Suprapubic skin (tissue), 4 donors: ENCODE data around the gene ATP6V1F. TPM values are rescaled to one million over a fixed set of nuclear protein-coding genes. Genes with fewer than 3 reads are reported as not detected.

ENCODE experiments used
- DNase-seq, 2 donors: peaks; one replicate each; pipeline ENCODE4 v3.0.0-alpha.2; 2019; ENCODE audit warnings: low spot score in 2 of 2
- H3K27ac ChIP-seq: fragments of 200-600 bp; sonication (generic); one replicate; pipeline ENCODE4 v1.5.1; 2019
- H3K27me3 ChIP-seq: fragments of 200-600 bp; sonication (generic); one replicate; pipeline ENCODE4 v1.5.1; 2019
- H3K36me3 ChIP-seq: fragments of 200-600 bp; sonication (generic); one replicate; pipeline ENCODE4 v1.5.1; 2019
- H3K4me1 ChIP-seq: fragments of 200-600 bp; sonication (generic); one replicate; pipeline ENCODE4 v1.5.1; 2019
- H3K4me3 ChIP-seq: fragments of 200-600 bp; sonication (generic); one replicate; pipeline ENCODE4 v1.5.1; 2019; ENCODE audit warnings: mild to moderate bottlenecking
- H3K9me3 ChIP-seq: fragments of 200-600 bp; sonication (generic); one replicate; pipeline ENCODE4 v1.5.1; 2019
- EP300 ChIP-seq: sonication (generic); formaldehyde crosslinking; IDR thresholded peaks from one replicate; pipeline ENCODE4 v1.6.1; 2017; ENCODE audit warnings: antibody characterized with exemption
- POLR2A ChIP-seq, 2 donors: fragments of 450-650 bp; IDR thresholded peaks; one replicate each; pipeline ENCODE4 v1.6.1; 2017; ENCODE audit warnings: antibody characterized with exemption in 2 of 2, mild to moderate bottlenecking in 2 of 2, moderate library complexity in 2 of 2
- POLR2AphosphoS5 ChIP-seq, 3 donors: sonication (generic); formaldehyde crosslinking; IDR thresholded peaks; one replicate each; pipeline ENCODE4 v1.6.1; 2017; ENCODE audit warnings: antibody characterized with exemption in 3 of 3
- WGBS: methylation state at CpG from one replicate; pipeline ENCODE4 v1.1.5; 2018; 5-methylcytosine and 5-hydroxymethylcytosine counted together
- total RNA-seq, 4 donors: library from RNA; depleted of rRNA; stranded (reverse); fragments of >200 nt; gene quantifications; one replicate each; pipeline ENCODE4 v1.1.0, GENCODE V29; 2016
- TF ChIP-seq, protein P1 (sequence below), 2 donors: fragments of 200-600 bp in 1 of 2; fragments of 450-650 bp in 1 of 2; sonication (generic) in 1 of 2; IDR thresholded peaks; one replicate each; pipeline ENCODE4 v1.5.1; 2016 to 2019; ENCODE audit warnings: antibody characterized with exemption in 2 of 2, mild to moderate bottlenecking in 1 of 2, moderate library complexity in 1 of 2

ATP6V1F gene
- total RNA-seq, 4 donors from 2014 or later: 78.4 to 165 (median 148) TPM

DNA sequence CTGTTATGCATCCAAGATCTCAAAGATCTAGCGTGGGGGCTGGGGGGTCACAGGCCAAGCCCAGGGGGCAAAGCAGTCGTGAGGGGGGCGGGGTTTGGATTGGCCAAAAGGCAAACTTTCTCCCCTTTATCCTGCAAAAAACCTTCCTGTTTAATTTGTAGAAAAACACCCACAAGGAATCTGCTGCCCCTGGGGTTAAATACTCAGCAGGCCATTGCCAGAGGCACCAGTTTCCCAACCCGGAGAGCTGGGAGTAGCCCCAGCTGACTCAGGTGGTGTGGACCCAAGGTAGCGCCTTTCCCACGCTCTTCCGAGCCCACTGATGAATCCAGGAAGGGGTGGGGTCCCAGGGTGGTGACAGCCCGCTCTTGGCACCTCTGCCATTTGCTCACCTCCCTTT is 26.5 kb downstream of the ATP6V1F start:
- no peak overlapping the region for H3K4me3 ChIP-seq
- H3K4me1 ChIP-seq: peaks cover 19% of the 10 kb centered on the region
- no peaks in the 10 kb centered on the region for H3K36me3 ChIP-seq
- DNase-seq: peak in 1 of 2 donors; percentile 34
- TF ChIP-seq EP300: no peak
- TF ChIP-seq, protein P1, sequence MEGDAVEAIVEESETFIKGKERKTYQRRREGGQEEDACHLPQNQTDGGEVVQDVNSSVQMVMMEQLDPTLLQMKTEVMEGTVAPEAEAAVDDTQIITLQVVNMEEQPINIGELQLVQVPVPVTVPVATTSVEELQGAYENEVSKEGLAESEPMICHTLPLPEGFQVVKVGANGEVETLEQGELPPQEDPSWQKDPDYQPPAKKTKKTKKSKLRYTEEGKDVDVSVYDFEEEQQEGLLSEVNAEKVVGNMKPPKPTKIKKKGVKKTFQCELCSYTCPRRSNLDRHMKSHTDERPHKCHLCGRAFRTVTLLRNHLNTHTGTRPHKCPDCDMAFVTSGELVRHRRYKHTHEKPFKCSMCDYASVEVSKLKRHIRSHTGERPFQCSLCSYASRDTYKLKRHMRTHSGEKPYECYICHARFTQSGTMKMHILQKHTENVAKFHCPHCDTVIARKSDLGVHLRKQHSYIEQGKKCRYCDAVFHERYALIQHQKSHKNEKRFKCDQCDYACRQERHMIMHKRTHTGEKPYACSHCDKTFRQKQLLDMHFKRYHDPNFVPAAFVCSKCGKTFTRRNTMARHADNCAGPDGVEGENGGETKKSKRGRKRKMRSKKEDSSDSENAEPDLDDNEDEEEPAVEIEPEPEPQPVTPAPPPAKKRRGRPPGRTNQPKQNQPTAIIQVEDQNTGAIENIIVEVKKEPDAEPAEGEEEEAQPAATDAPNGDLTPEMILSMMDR (IDR thresholded peaks at IDR 0.05): no peak
- TF ChIP-seq POLR2A (IDR thresholded peaks at IDR 0.05): no peak
- no peak for TF ChIP-seq POLR2AphosphoS5 (IDR thresholded peaks at IDR 0.05)
- 49% methylated on average over 8 of the region's 8 CpGs for WGBS
- no peak overlapping the region for H3K27ac ChIP-seq
- peaks cover 9% of the 10 kb centered on the region for H3K27me3 ChIP-seq
- H3K9me3 ChIP-seq: no peaks in the 10 kb centered on the region

DNA sequence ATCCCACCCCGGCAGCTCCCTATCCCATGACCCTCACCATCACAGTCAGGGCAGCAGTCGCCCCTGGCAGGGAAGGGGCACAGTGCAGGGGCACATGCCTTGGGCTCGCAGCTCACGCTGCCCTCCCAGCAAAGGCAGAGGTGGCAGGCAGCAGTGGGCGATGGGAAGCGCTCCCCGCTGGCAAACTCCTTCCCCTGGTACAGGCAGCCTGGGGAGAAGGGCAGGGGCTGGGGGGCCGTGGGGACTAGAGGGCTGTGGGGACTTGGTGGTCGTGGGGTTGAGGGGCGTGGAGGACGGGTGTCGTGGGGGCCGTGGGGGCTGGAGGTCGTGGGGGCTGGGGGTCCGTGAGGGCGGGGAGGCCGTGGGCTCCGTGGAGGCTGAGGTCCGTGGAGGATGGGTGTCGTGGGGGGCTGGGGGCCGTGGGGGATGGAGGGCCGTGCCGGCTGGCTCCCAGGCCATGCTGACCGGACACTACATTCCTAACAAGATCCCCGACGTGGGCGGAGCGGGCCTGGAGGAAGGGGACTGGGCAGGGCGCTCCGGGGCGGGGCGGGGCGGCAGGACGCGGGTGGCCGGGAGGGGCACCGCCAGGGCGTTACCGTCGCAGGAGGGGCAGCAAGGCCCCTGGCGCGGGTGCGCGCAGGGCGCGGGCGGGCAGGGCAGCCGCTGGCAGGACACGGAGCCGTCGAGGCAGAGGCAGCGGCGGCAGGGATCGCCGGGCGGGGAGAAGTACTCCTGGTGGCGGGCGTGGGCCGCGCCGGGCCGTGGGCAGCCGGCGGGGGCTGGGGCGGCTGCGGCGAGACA is 27.9 kb downstream of the ATP6V1F start:
- DNase-seq: peak; percentile 65 to 81
- Histone ChIP-seq H3K27ac (no peak overlapping the region), H3K4me1 (peaks cover 19% of the 10 kb centered on the region), H3K4me3 (peak overlapping the region; percentile 47), H3K36me3 (no peaks in the 10 kb centered on the region), H3K27me3 (peaks cover 9% of the 10 kb centered on the region), H3K9me3 (no peaks in the 10 kb centered on the region)
- WGBS: 29% methylated on average over 25 of the region's 67 CpGs
- TF ChIP-seq EP300 (no peak), POLR2AphosphoS5 (IDR thresholded peaks at IDR 0.05) (no peak), POLR2A (IDR thresholded peaks at IDR 0.05) (no peak)
- TF ChIP-seq, protein P1 (IDR thresholded peaks at IDR 0.05): no peak

DNA sequence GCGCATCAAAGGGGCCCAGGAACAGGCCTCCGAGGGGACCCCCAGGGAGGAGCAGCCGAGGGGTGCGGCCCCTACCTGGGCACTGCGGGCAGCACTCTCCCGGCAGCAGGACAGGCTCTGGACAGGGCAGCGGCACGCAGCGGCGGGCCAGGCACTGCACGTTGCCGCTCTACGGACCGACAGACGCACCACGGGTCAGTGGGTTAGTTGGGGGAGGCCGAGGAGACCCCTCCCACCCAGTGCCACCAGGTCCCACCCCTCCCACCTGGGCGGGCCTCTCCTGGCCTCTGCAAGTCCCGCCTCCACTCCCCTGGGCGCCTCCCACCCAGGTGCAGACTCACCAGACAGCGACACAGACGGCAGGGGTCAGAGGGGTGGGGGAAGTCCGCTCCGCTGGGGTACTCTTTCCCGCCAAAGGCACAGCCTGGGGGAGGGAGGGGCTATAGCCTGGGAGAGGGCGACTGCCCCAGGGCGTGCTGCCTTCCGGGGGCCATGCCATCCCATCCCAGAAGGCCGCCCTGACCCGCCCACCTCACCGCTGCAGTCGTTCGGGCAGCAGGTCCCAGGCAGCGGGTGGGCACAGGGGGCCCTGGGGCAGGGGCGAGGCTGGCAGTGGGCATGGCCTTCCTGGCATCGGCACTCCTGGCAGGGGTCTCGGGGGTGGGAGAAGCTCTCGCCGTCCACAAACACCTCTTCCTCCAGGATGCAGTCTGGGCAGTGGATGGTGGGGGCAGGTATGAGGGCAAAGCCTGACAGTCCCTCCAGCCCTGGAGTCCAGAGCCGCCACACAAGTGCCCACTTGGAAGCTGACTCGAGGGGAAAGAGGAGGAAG is 28.7 kb downstream of the ATP6V1F start:
- H3K4me3 ChIP-seq: peak overlapping the region; percentile 47
- H3K4me1 ChIP-seq: peaks cover 19% of the 10 kb centered on the region
- H3K36me3 ChIP-seq: no peaks in the 10 kb centered on the region
- TF ChIP-seq, protein P1 (IDR thresholded peaks at IDR 0.05): no peak
- TF ChIP-seq EP300: no peak
- TF ChIP-seq POLR2AphosphoS5 (IDR thresholded peaks at IDR 0.05): no peak
- TF ChIP-seq POLR2A (IDR thresholded peaks at IDR 0.05): no peak
- H3K27me3 ChIP-seq: peaks cover 9% of the 10 kb centered on the region
- no peak overlapping the region for H3K27ac ChIP-seq
- peak in 1 of 2 donors; percentile 75 for DNase-seq
- 76% methylated on average over 6 of the region's 41 CpGs for WGBS
- H3K9me3 ChIP-seq: no peaks in the 10 kb centered on the region

DNA sequence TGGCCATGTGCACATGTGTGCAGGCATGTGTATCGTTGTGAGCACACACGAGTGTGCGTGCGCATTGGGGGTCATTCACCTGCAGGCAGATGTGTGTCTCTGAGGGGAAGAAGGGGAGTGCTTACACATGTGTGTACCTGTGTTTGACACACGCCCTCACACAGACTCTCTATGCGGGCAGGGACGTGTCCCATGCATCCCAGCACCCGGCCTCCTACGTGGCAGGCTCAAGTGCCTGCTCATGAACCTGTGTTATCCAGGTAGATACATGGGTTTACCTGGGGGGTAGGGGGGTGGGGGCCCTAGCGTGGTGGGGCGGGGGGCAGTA is 29.2 kb downstream of the ATP6V1F start:
- Histone ChIP-seq H3K9me3 (no peaks in the 10 kb centered on the region), H3K27me3 (peaks cover 9% of the 10 kb centered on the region), H3K27ac (no peak overlapping the region), H3K4me1 (peaks cover 19% of the 10 kb centered on the region), H3K4me3 (no peak overlapping the region), H3K36me3 (no peaks in the 10 kb centered on the region)
- no peak for DNase-seq
- 68% methylated on average over 7 of the region's 11 CpGs for WGBS
- TF ChIP-seq POLR2A (IDR thresholded peaks at IDR 0.05): no peak
- TF ChIP-seq, protein P1 (IDR thresholded peaks at IDR 0.05): no peak
- TF ChIP-seq EP300: no peak
- no peak for TF ChIP-seq POLR2AphosphoS5 (IDR thresholded peaks at IDR 0.05)
